IMR-90 (cell line): ENCODE data around the gene VPS26C. TPM values are rescaled to one million over a fixed set of nuclear protein-coding genes. Genes with fewer than 3 reads are reported as not detected.
A peak's percentile ranks its signal among the peaks of the same experiment; 100 is the strongest.

Source experiments
- ATAC-seq: fragments of 200-7000 bp; cut with Tn5 transposase; 2 replicates; pipeline ENCODE4 v1.9.1; 2020; ENCODE audit warnings: low read depth, mild to moderate bottlenecking, moderate library complexity
- BruUV-seq: library from RNA; stranded (reverse); fragments of 400-500 nt; replicated peaks from 2 replicates; lab custom pipeline; 2021; lab: Mats Ljungman, UMichigan
- CTCF ChIA-PET: fragments of 300-600 bp; formaldehyde crosslinking; extraction: SDS; loops from one replicate; lab custom pipeline; 2021; ENCODE audit warnings: antibody characterized with exemption; lab: Yijun Ruan, JAX
- POLR2A ChIA-PET: fragments of 300-600 bp; sonication (Branson Sonifier 250); formaldehyde crosslinking; loops from one replicate; lab custom pipeline; 2022; ENCODE audit warnings: antibody characterized with exemption; ENCODE audit not compliant: unreplicated experiment; lab: Charles Lee
- DNase-seq: peaks from one replicate; pipeline ENCODE4 v3.0.0; 2013
- H2AFZ ChIP-seq: replicated peaks from 2 replicates; pipeline ENCODE3; 2013; ENCODE audit warnings: low read length, mild to moderate bottlenecking; ENCODE audit not compliant: poor library complexity
- H2AK5ac ChIP-seq: 2 replicates; pipeline ENCODE4 v1.6.1; 2013; ENCODE audit warnings: low read depth, low read length, inconsistent platforms
- H2AK9ac ChIP-seq: replicated peaks from 2 replicates; pipeline ENCODE3; 2013; ENCODE audit warnings: mild to moderate bottlenecking, low read depth, low read length, moderate library complexity; ENCODE audit not compliant: poor library complexity
- H2BK120ac ChIP-seq: 2 replicates; pipeline ENCODE4 v1.6.1; 2013; ENCODE audit warnings: low read depth, low read length, inconsistent platforms
- H2BK15ac ChIP-seq: 3 replicates; pipeline ENCODE4 v1.6.1; 2013; ENCODE audit warnings: low read depth, low read length, inconsistent platforms
- H2BK20ac ChIP-seq: 2 replicates; pipeline ENCODE4 v1.6.1; 2013; ENCODE audit warnings: low read depth, mild to moderate bottlenecking, inconsistent platforms, low read length, moderate library complexity
- H2BK5ac ChIP-seq: 2 replicates; pipeline ENCODE4 v1.6.1; 2013; ENCODE audit warnings: mild to moderate bottlenecking, low read depth, low read length, inconsistent platforms; ENCODE audit not compliant: poor library complexity, severe bottlenecking
- H3K14ac ChIP-seq: replicated peaks from 2 replicates; pipeline ENCODE4 v1.6.1; 2013; ENCODE audit warnings: low read depth, low read length, inconsistent platforms
- H3K18ac ChIP-seq: 2 replicates; pipeline ENCODE4 v1.6.1; 2013; ENCODE audit warnings: low read depth, low read length, control low read depth
- H3K23ac ChIP-seq: 2 replicates; pipeline ENCODE4 v1.6.1; 2013; ENCODE audit warnings: low read depth, low read length, inconsistent platforms
- H3K27ac ChIP-seq: 2 replicates; pipeline ENCODE4 v1.5.1; 2013; ENCODE audit warnings: mild to moderate bottlenecking, control low read depth, low read length; ENCODE audit not compliant: insufficient read depth
- H3K27me3 ChIP-seq: 2 replicates; pipeline ENCODE4 v1.6.1; 2013; ENCODE audit warnings: low read length; ENCODE audit not compliant: control insufficient read depth, insufficient read depth
- H3K36me3 ChIP-seq: 2 replicates; pipeline ENCODE4 v1.6.1; 2013; ENCODE audit warnings: low read length, mixed read lengths; ENCODE audit not compliant: control insufficient read depth, insufficient read depth
- H3K4ac ChIP-seq: 2 replicates; pipeline ENCODE4 v1.6.1; 2013; ENCODE audit warnings: low read depth, low read length, inconsistent platforms
- H3K4me1 ChIP-seq: 2 replicates; pipeline ENCODE4 v1.6.1; 2013; ENCODE audit warnings: low read length, mixed read lengths; ENCODE audit not compliant: control insufficient read depth, insufficient read depth
- H3K4me2 ChIP-seq: 2 replicates; pipeline ENCODE4 v1.6.1; 2013; ENCODE audit warnings: low read depth, mild to moderate bottlenecking, control low read depth, low read length, moderate library complexity
- H3K4me3 ChIP-seq: 2 replicates; pipeline ENCODE4 v1.5.1; 2013; ENCODE audit warnings: low read depth, mild to moderate bottlenecking, control low read depth, low read length, moderate library complexity; ENCODE audit not compliant: insufficient read depth
- H3K56ac ChIP-seq: 2 replicates; pipeline ENCODE4 v1.6.1; 2013; ENCODE audit warnings: low read length, inconsistent platforms; ENCODE audit not compliant: insufficient read depth; ENCODE audit errors: extremely low read depth
- H3K79me1 ChIP-seq, 2 experiments: 2 replicates each; pipeline ENCODE4 v1.6.1; 2013; ENCODE audit warnings: low read length in 2 of 2, inconsistent platforms in 1 of 2, low read depth in 1 of 2
- H3K9ac ChIP-seq: 2 replicates; pipeline ENCODE4 v1.6.1; 2013; ENCODE audit warnings: low read depth, low read length, control low read depth
- H3K9me1 ChIP-seq: 2 replicates; pipeline ENCODE4 v1.6.1; 2013; ENCODE audit warnings: low read length, inconsistent platforms; ENCODE audit not compliant: insufficient read depth
- H3K9me3 ChIP-seq: 2 replicates; pipeline ENCODE4 v1.6.1; 2013; ENCODE audit warnings: low read length; ENCODE audit not compliant: control insufficient read depth, insufficient read depth
- H4K20me1 ChIP-seq: 2 replicates; pipeline ENCODE4 v1.6.1; 2013; ENCODE audit warnings: low read length, inconsistent platforms; ENCODE audit not compliant: insufficient read depth
- H4K5ac ChIP-seq: 2 replicates; pipeline ENCODE4 v1.6.1; 2013; ENCODE audit warnings: mild to moderate bottlenecking, low read depth, low read length, control low read depth
- H4K8ac ChIP-seq, 2 experiments: 2 replicates each; pipeline ENCODE4 v1.6.1; 2013; ENCODE audit warnings: low read depth in 2 of 2, low read length in 2 of 2, control low read depth in 1 of 2, inconsistent platforms in 1 of 2
- H4K91ac ChIP-seq: 2 replicates; pipeline ENCODE4 v1.6.1; 2013; ENCODE audit warnings: low read depth, low read length, inconsistent platforms; ENCODE audit not compliant: insufficient read depth
- CEBPB ChIP-seq: IDR thresholded peaks from 2 replicates; pipeline ENCODE4 v1.6.1; 2012; ENCODE audit warnings: low read depth, low read length, improper control_type of control experiment
- CHD1 ChIP-seq: IDR thresholded peaks from 2 replicates; pipeline ENCODE4 v1.6.1; 2012; ENCODE audit warnings: low read depth, low read length, improper control_type of control experiment
- FOS ChIP-seq: fragments of 150-350 bp; IDR thresholded peaks from 2 replicates; pipeline ENCODE4 v1.6.1; 2016; ENCODE audit warnings: low read depth, low read length
- MXI1 ChIP-seq: IDR thresholded peaks from 2 replicates; pipeline ENCODE4 v1.6.1; 2012; ENCODE audit warnings: low read depth, mild to moderate bottlenecking, low read length, moderate library complexity, borderline replicate concordance
- POLR2A ChIP-seq: IDR thresholded peaks from 2 replicates; pipeline ENCODE4 v1.6.1; 2012; ENCODE audit warnings: mild to moderate bottlenecking, low read depth, low read length
- RAD21 ChIP-seq: IDR thresholded peaks from 2 replicates; pipeline ENCODE4 v1.6.1; 2012; ENCODE audit warnings: low read length, improper control_type of control experiment
- WGBS, 2 experiments: methylation state at CpG; one replicate each; pipeline versions ENCODE4 v1.1.5 to v1.1.7; 2013; ENCODE audit warnings: missing lambda C conversion rate in 2 of 2; ENCODE audit not compliant: insufficient read length in 1 of 2; ENCODE audit errors: extremely low coverage in 2 of 2; 5-methylcytosine and 5-hydroxymethylcytosine counted together
- dilution Hi-C: fragments of 300-500 bp; cut with HindIII; formaldehyde crosslinking; loops from one replicate; pipeline ENCODE4 v1.14.3; 2018; ENCODE audit warnings: low sequenced_read_pairs; ENCODE audit not compliant: unreplicated experiment
- in situ Hi-C: fragments of 300-500 bp; cut with MboI; formaldehyde crosslinking; loops from 3 replicates; pipeline ENCODE4 v1.14.3; 2019; ENCODE audit warnings: low sequenced_read_pairs, inconsistent platforms, mixed read lengths
- intact Hi-C: fragments of 100-400 bp; cut with micrococcal nuclease; formaldehyde crosslinking; loops from 2 replicates; pipeline ENCODE4 v1.10.0; 2022
- polyA plus RNA-seq, 3 experiments: library from polyadenylated mRNA; depleted of rRNA; stranded (reverse); fragments of >200 nt; gene quantifications; 2 replicates each; pipeline ENCODE4 v1.2.3, GENCODE V29; 2012; ENCODE audit warnings: low replicate concordance in 1 of 3
- total RNA-seq: library from RNA; depleted of rRNA; stranded (reverse); fragments of >200 nt; gene quantifications from 2 replicates; pipeline ENCODE4 v1.2.3, GENCODE V29; 2012
- TF ChIP-seq, protein P1 (sequence below): conservative IDR thresholded peaks from 2 replicates; pipeline ENCODE4 v1.5.1; 2012; ENCODE audit warnings: mild to moderate bottlenecking, low read depth, low read length, improper control_type of control experiment

The VPS26C gene
- total and polyA plus RNA-seq, 2 of the 4 experiments (the other 2 are of a cell fraction): 30.0 to 36.6 TPM

DNA sequence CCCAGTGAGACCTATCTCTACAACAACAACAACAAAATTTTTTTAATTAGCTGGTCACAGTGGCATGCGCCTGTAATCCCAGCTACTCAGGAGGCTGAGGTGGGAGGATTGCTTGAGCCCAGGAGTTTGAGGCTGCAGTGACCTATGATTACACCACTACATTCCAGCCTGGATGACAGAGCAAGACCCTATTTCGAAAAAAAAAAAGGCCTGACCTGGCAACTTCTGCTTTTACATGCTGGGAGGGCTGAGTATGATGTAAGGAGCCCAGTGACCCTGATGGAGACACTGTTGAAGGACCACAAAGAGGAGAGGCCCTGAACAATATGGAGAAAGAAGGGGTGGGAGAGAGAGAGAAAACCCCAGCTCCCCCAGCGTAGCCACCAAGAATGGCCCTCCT is 9.2 kb upstream of the VPS26C start:
- Histone ChIP-seq H4K20me1 (no peaks in the 10 kb centered on the region), H2BK20ac (no peak overlapping the region), H3K9me3 (no peaks in the 10 kb centered on the region), H3K27ac (no peak overlapping the region), H3K27me3 (peaks cover 1% of the 10 kb centered on the region; the same call in 1 of the 2 replicates), H3K4me3 (no peak overlapping the region), H3K36me3 (no peaks in the 10 kb centered on the region), H3K4ac (no peak overlapping the region), H2BK120ac (no peak overlapping the region), H2AFZ (peak overlapping the region; percentile 41), H3K9me1 (no peaks in the 10 kb centered on the region), H2BK15ac (no peak overlapping the region), H3K23ac (no peak overlapping the region), H3K14ac (no peak overlapping the region), H2AK5ac (no peak overlapping the region), H4K8ac (no peak overlapping the region), H2BK5ac (no peak overlapping the region), H3K9ac (no peak overlapping the region), H4K91ac (no peak overlapping the region), H3K4me1 (peaks cover 2% of the 10 kb centered on the region; the same call in 1 of the 2 replicates), H2AK9ac (no peak overlapping the region), H3K56ac (no peak overlapping the region), H3K79me1 (no peaks in the 10 kb centered on the region), H3K4me2 (no peak overlapping the region), H3K18ac (no peak overlapping the region), H4K5ac (no peak overlapping the region)
- dilution Hi-C loops (no loop called here), in situ Hi-C loops (no loop called here), intact Hi-C loops (loop anchor here (10.0 kb wide), 1 partner anchor 48 kb away; no protein-coding TSS in a partner anchor)
- BruUV-seq: no TSS peak
- no CpG with 5 or more reads among the region's 3 CpGs for WGBS, 2 experiments
- no peak for DNase-seq
- ChIA-PET POLR2A (no interaction called here), CTCF (interaction anchor here (0.6 kb wide), 1 partner anchor 129 kb away, joined by 3 read pairs; no protein-coding TSS in a partner anchor)
- TF ChIP-seq, protein P1, sequence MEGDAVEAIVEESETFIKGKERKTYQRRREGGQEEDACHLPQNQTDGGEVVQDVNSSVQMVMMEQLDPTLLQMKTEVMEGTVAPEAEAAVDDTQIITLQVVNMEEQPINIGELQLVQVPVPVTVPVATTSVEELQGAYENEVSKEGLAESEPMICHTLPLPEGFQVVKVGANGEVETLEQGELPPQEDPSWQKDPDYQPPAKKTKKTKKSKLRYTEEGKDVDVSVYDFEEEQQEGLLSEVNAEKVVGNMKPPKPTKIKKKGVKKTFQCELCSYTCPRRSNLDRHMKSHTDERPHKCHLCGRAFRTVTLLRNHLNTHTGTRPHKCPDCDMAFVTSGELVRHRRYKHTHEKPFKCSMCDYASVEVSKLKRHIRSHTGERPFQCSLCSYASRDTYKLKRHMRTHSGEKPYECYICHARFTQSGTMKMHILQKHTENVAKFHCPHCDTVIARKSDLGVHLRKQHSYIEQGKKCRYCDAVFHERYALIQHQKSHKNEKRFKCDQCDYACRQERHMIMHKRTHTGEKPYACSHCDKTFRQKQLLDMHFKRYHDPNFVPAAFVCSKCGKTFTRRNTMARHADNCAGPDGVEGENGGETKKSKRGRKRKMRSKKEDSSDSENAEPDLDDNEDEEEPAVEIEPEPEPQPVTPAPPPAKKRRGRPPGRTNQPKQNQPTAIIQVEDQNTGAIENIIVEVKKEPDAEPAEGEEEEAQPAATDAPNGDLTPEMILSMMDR: no peak
- TF ChIP-seq MXI1 (no peak), POLR2A (no peak), RAD21 (no peak), CHD1 (no peak), CEBPB (no peak), FOS (no peak)
- no peak for ATAC-seq
